LNCAP (cell line): Measurements from ENCODE around the gene TTC12.

Experiments used
- CTCF ChIP-seq: fragments of 450-650 bp; IDR thresholded peaks from 2 replicates; pipeline ENCODE4 v1.5.1; 2017; ENCODE audit warnings: mild to moderate bottlenecking

Gene TTC12

GRCh38 chr11:113314389-113315301, at the start of gene TTC12:
TSS of gene TTC12 (plus strand) at chr11:113314583. CDS start at chr11:113316258, 1,675 bp downstream.
- TF ChIP-seq CTCF: no peak

GRCh38 chr11:113265362-113265761, 49.0 kb upstream of the TTC12 start:
- TF ChIP-seq CTCF: no peak

DNA sequence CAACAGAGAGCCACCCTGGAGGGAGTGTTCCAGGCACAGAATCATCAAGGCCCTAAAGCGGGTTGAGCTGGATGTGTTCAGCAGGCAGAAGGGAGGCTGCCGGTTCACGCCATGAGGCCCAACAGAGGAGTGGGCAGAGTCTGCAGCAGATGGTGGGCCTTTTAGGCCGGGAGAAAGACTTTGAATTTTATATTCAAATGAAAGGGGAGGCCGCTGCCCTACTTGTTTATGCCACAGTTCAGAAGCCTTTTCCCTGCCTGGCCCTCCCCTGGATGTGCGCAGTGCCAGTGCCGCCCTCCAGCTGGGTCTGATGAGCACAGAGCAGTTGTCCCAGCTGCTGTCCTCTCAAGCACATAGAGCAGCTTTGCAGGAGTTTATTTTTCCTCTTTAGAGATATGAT, 46.9 kb upstream of the TTC12 start:
- no peak for TF ChIP-seq CTCF

- no peak for TF ChIP-seq CTCF
Measured at GRCh38 chr11:113269096-113269495, 45.3 kb upstream of the TTC12 start.

DNA sequence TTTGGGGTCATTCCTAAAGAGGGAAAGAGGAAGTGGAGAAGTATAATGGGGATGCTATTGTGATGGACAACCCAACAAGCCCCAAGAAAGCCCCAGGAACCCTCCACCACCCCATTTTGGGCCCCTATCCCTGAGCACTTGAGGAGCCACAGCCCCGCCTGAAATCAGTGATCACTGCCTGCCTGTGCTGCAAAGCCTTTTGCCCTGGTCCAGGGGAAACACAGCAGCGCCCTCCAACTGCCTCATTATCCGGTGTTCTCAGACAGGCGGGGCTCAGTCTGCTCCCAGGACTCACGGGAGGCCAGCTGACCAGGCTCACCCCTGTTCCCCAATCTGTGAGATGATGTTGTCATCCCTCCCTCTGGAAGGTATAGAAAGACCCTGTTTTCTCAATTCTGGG, 44.7 kb upstream of the TTC12 start:
- no peak for TF ChIP-seq CTCF

GRCh38 chr11:113270080-113270479, 44.3 kb upstream of the TTC12 start:
- TF ChIP-seq CTCF: no peak

DNA sequence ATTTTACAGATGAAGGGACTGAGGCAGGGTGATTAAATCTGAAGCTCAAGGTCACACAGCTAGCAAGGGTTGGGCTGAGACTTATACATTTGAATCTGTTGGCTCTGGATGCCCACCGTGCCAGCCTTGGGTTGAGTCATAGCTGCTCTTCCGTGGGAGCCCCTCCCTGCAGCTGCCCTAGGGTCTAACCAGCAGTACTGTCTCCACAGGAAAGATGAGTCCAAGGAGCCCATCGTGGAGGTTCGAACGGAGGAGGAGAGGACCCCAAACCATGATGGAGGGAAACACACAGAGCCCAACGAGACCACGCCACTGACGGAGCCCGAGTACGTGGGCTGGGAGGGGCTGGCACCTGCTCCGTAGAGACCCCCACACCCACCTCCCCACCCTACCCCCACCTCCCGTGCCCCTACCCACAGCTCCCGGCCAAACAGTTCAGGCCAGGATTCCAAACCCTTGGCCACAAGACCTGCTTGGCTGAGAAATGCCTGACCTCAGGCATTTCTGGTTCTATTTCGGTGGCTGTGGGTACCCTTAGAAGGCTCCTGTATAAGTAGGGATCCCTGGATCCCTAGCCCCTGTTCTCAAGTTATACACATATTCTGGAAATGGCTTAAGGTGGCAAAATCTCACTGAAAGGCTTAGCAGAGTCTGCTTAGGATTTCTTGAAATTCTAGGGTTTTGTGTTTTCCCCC, 42.7 kb upstream of the TTC12 start:
- no peak for TF ChIP-seq CTCF
